Psoas muscle (tissue), 8 donors: ENCODE data around the gene ANXA6. TPM values are rescaled to one million over a fixed set of nuclear protein-coding genes. Genes with fewer than 3 reads are reported as not detected.
A peak's percentile ranks its signal among the peaks of the same experiment; 100 is the strongest.

Experiments
- ATAC-seq, 4 donors: fragments of 200-7000 bp; cut with Tn5 transposase; one replicate each; pipeline ENCODE4 v1.9.1; 2020; ENCODE audit warnings: moderate library complexity in 3 of 4, mild to moderate bottlenecking in 2 of 4
- DNase-seq, 2 donors: peaks; one replicate each; pipeline ENCODE4 v3.0.0-alpha.2; 2020
- H3K27ac ChIP-seq: fragments of 200-600 bp; one replicate; pipeline ENCODE4 v1.8.0; 2022
- H3K27me3 ChIP-seq, 3 donors: fragments of 200-600 bp in 1 of 3; one replicate each; pipeline versions ENCODE4 v1.6.1 to v1.8.0; 2013 to 2022; ENCODE audit warnings: low read length in 2 of 3, mild to moderate bottlenecking in 2 of 3, moderate library complexity in 1 of 3; ENCODE audit not compliant: insufficient read depth in 3 of 3
- H3K36me3 ChIP-seq, 2 donors: fragments of 200-600 bp in 1 of 2; one replicate each; pipeline versions ENCODE4 v1.6.1 to v1.8.0; 2013 to 2022; ENCODE audit warnings: low read depth in 1 of 2, mild to moderate bottlenecking in 1 of 2, moderate library complexity in 1 of 2; ENCODE audit not compliant: insufficient read depth in 1 of 2
- H3K4me1 ChIP-seq: fragments of 200-600 bp; one replicate; pipeline ENCODE4 v1.8.0; 2022
- H3K4me3 ChIP-seq: fragments of 200-600 bp; one replicate; pipeline ENCODE4 v1.8.0; 2022; ENCODE audit warnings: mild to moderate bottlenecking
- H3K9me3 ChIP-seq: fragments of 200-600 bp; one replicate; pipeline ENCODE4 v1.8.0; 2022
- WGBS, 3 donors: extraction: QIAGEN DNeasy Blood & Tissue Kit; methylation state at CpG; one replicate each; pipeline versions ENCODE4 v1.1.6 to v1.1.7; 2013; 5-methylcytosine and 5-hydroxymethylcytosine counted together
- intact Hi-C, 2 donors: fragments of 100-400 bp; cut with DNase I; formaldehyde crosslinking; loops; one replicate each; pipeline versions ENCODE4 v1.11.0 to v1.14.2; 2022
- polyA plus RNA-seq, 3 donors: library from polyadenylated mRNA; stranded (reverse); fragments of 200-250 nt; gene quantifications; one replicate each; pipeline ENCODE4 v1.2.3, GENCODE V29; 2013
- total RNA-seq, 4 donors: library from RNA; stranded (reverse); fragmentation: NEBNext Ultra II Directional in 2 of 4; extraction: Animal tissue kit (Norgen Biotek cat#: 25700) in 2 of 4; gene quantifications; one replicate each; pipeline versions ENCODE4 v1.2.1 to v1.2.4, GENCODE V29; 2021 to 2023
- TF ChIP-seq, protein P1 (sequence below): fragments of 200-600 bp; IDR thresholded peaks from one replicate; pipeline ENCODE4 v1.8.0; 2022; ENCODE audit warnings: antibody characterized with exemption
- donor health status: healthy with polysubstance abuse.
- donor health status: DM: no; HTN: no; CAD: no; lungs with moderate emphysema.
- donor health status: Bipolar disorder and iron deficiency.
- donor health status: healthy.
- donor health status: DM: yes; HTN: yes; CAD: no.
- donor health status: DM: no; HTN: no; CAD: no.
- donor health status: DM: no; HTN: no; CAD: no.
- donor health status: DM: yes; HTN: yes; CAD: no.

The ANXA6 gene
- total and polyA plus RNA-seq, 7 donors: 81.4 to 234 (median 133) TPM

DNA sequence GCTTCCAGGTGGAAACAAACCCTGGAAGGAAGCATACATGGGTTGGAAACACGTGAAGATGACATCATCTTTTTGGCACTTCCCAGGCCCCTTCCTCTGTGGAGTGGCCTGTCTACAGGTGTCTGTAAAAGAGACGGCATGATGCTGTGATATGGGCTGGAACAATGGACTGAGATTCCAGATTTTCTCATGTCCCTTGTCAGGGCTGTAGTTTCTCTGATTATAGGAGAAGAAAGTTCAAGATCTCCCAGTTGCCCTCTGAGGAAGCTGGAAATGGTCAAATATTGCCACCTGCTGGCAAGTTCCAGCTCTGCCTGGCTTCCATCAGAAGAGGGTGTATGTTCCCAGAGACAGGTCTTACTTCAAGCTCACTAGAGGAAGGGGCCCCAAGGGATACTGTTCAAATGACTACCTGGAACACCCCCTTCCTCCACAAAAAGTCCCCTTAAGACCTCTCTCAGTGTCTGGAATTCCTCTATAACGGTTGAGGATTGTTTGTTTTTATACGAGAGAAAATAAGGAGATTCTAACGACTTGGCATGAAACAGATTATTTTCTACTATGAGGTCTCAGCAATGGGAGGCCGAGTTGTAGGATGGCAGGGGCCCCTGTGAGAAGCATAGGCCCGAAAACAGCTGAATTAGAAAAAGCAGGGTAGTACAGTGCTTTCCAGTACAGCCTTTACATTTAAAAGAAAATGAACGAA is 7.3 kb upstream of the ANXA6 start:
- Histone ChIP-seq H3K27ac (peak overlapping the region; percentile 47), H3K9me3 (no peaks in the 10 kb centered on the region), H3K4me3 (no peak overlapping the region), H3K4me1 (peaks cover 14% of the 10 kb centered on the region), H3K36me3 (no peaks in the 10 kb centered on the region), H3K27me3 (no peaks in the 10 kb centered on the region)
- DNase-seq (peak; percentile 73 to 81), ATAC-seq (peak; percentile 88 to 97 (median 90))
- 33 to 35% (median 33%) methylated on average over 8 of the region's 8 CpGs for WGBS, 3 donors
- intact Hi-C loops: loop anchor here (1.0 to 5.0 kb wide), 5 partner anchors 38 to 363 kb away; no protein-coding TSS in a partner anchor
- TF ChIP-seq, protein P1, sequence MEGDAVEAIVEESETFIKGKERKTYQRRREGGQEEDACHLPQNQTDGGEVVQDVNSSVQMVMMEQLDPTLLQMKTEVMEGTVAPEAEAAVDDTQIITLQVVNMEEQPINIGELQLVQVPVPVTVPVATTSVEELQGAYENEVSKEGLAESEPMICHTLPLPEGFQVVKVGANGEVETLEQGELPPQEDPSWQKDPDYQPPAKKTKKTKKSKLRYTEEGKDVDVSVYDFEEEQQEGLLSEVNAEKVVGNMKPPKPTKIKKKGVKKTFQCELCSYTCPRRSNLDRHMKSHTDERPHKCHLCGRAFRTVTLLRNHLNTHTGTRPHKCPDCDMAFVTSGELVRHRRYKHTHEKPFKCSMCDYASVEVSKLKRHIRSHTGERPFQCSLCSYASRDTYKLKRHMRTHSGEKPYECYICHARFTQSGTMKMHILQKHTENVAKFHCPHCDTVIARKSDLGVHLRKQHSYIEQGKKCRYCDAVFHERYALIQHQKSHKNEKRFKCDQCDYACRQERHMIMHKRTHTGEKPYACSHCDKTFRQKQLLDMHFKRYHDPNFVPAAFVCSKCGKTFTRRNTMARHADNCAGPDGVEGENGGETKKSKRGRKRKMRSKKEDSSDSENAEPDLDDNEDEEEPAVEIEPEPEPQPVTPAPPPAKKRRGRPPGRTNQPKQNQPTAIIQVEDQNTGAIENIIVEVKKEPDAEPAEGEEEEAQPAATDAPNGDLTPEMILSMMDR: peak; percentile 93

DNA sequence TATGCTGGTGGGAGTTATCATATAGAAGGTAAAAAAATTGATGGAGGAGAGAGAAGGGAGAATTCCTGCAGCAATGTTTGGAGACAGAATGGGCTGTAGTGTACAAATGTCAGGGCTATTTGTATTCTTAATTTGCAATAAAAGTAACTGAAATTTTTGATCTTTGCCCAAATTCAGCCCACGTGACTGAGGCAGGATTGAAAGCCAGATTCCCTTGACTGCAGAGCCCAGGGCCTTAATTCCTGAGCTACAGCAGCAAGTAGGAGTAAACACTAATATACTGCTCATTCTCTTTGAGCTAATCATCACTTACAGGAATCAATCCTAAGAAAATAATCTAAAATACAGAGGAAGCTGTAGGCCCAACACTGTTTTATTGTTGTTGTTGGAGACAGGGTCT is 5.2 kb upstream of the ANXA6 start:
- H3K27me3 ChIP-seq: no peaks in the 10 kb centered on the region
- TF ChIP-seq, protein P1: no peak
- no peak overlapping the region for H3K27ac ChIP-seq
- intact Hi-C loops: loop anchor here in 1 of 2 donors (5.0 kb wide), 3 partner anchors 110 to 360 kb away; no protein-coding TSS in a partner anchor
- H3K4me1 ChIP-seq: peaks cover 17% of the 10 kb centered on the region
- no peaks in the 10 kb centered on the region for H3K36me3 ChIP-seq
- 54 to 76% (median 61%) methylated on average over 1 of the region's 1 CpG for WGBS, 3 donors
- DNase-seq (no peak), ATAC-seq (no peak)
- H3K9me3 ChIP-seq: no peaks in the 10 kb centered on the region
- no peak overlapping the region for H3K4me3 ChIP-seq

DNA sequence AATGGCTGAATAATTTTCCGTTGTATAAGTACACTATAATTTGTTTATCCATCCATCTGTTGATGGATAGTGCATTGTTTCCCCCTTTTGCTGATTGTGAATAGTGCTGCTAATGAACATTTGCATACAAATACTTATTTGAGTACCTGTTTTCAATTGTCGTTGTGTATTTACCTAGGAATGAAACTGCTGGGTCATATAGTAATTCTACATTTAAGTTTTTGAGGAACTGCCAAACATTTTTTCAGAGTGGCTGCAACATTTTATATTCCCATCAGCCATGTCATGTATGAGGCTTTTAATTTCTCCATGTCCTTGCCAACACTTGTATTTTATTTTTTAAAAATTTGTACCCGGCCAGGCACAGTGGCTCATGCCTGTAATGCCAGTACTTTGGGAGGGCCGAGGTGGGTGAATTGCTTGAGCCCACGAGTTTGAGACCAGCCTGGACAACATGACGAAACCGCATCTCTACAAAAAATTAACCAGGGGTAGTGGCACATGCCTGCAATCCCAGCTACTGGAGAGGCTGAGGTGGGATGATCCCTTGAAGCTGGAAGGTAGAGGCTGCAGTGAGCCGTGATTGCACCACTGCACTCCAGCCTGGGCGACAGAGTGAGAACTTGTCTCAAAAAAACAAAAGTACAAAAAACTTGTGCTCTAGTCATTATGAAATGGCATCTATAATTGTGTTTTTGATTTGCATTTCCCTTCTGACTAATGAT is 2.2 kb upstream of the ANXA6 start:
- Histone ChIP-seq H3K9me3 (no peaks in the 10 kb centered on the region), H3K4me1 (peaks cover 30% of the 10 kb centered on the region), H3K36me3 (no peaks in the 10 kb centered on the region), H3K27ac (no peak overlapping the region), H3K27me3 (no peaks in the 10 kb centered on the region), H3K4me3 (no peak overlapping the region)
- TF ChIP-seq, protein P1: no peak
- WGBS, 3 donors: 92 to 96% (median 92%) methylated on average over 9 of the region's 9 CpGs
- DNase-seq (no peak), ATAC-seq (no peak)
- intact Hi-C loops: loop anchor here in 1 of 2 donors (5.0 kb wide), 3 partner anchors 108 to 358 kb away; no protein-coding TSS in a partner anchor

DNA sequence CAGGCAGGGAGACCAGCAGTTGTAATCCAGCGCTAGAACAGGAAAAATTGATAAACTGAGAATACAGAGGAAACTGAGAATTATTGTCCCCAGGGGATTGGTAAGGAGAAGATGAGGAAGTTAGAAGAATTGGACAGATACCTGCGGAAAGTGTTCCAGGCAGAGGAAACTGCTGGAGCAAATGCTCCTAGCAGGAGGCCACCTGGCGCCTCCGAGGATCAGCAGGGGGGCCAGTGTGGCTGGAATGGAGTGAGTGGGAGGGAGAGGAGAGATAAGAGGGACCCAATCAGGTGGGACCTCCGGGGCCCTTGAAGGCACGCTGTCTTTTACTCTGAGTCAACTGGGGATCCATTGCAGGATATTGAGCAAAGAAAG is 695 bp upstream of the ANXA6 start:
- ATAC-seq (no peak), DNase-seq (no peak)
- H3K4me1 ChIP-seq: peaks cover 36% of the 10 kb centered on the region
- peak overlapping the region; percentile 91 for H3K4me3 ChIP-seq
- TF ChIP-seq, protein P1: no peak
- peaks cover 0 to 3% of the 10 kb centered on the region in 2 donors for H3K36me3 ChIP-seq
- H3K9me3 ChIP-seq: no peaks in the 10 kb centered on the region
- WGBS, 3 donors: 8 to 24% (median 15%) methylated on average over 6 of the region's 6 CpGs
- no peaks in the 10 kb centered on the region for H3K27me3 ChIP-seq
- H3K27ac ChIP-seq: peak overlapping the region; percentile 93
- intact Hi-C loops: no loop called here
